HepG2 (cell line): ENCODE data around the gene ATG5. TPM values are rescaled to one million over a fixed set of nuclear protein-coding genes. Genes with fewer than 3 reads are reported as not detected.

ENCODE experiments used
- ATAC-seq: fragments of 200-7000 bp; cut with Tn5 transposase; 3 replicates; pipeline ENCODE4 v1.9.1; 2020; ENCODE audit warnings: mild to moderate bottlenecking, moderate library complexity
- BruUV-seq: library from RNA; stranded (reverse); fragments of 400-500 nt; replicated peaks from 2 replicates; lab custom pipeline; 2021; lab: Mats Ljungman, UMichigan
- CTCF ChIA-PET: fragments of 300-600 bp; formaldehyde crosslinking; extraction: SDS; loops from one replicate; lab custom pipeline; 2021; ENCODE audit warnings: low total read pairs, inconsistent platforms, low intra/inter-chr PET ratio; lab: Yijun Ruan, JAX
- POLR2A ChIA-PET: fragments of 350-600 bp; sonication (Branson Sonifier 250); formaldehyde crosslinking; loops from one replicate; lab custom pipeline; 2020; ENCODE audit warnings: antibody characterized with exemption, inconsistent platforms; lab: Yijun Ruan, JAX
- DNase-seq: peaks from one replicate; pipeline ENCODE4 v3.0.0-alpha.2; 2015; ENCODE audit warnings: low spot score
- FAIRE-seq: peaks from 3 replicates; lab custom pipeline; 2011; peaks lifted over from hg19 to GRCh38; lab: Jason Lieb, UNC
- H2AFZ ChIP-seq: one replicate; pipeline ENCODE4 v1.6.1; 2011; ENCODE audit warnings: low read length, inconsistent platforms
- H3K27ac ChIP-seq: fragments of 300-600 bp; 3 replicates; pipeline ENCODE4 v1.8.0; 2011; ENCODE audit warnings: mixed run types, mild to moderate bottlenecking, mixed read lengths, low read length, inconsistent platforms; ENCODE audit not compliant: insufficient read depth; ENCODE audit errors: extremely low read length
- H3K27me3 ChIP-seq, 2 experiments: fragments of 200-600 bp in 1 of 2; 2 replicates in 1 of 2; 3 replicates in 1 of 2; pipeline versions ENCODE4 v1.6.0 to v1.8.0; 2011; ENCODE audit warnings: low read length in 2 of 2, mild to moderate bottlenecking in 2 of 2, moderate library complexity in 2 of 2, inconsistent platforms in 1 of 2; ENCODE audit not compliant: insufficient read depth in 2 of 2, control insufficient read depth in 1 of 2
- H3K36me3 ChIP-seq, 2 experiments: fragments of 200-600 bp in 1 of 2; replicated peaks in 1 of 2; 2 replicates in 1 of 2; 3 replicates in 1 of 2; pipeline versions ENCODE4 v1.5.1 to v1.8.0; 2011; ENCODE audit warnings: low read length in 2 of 2, inconsistent platforms in 1 of 2; ENCODE audit not compliant: insufficient read depth in 2 of 2, control insufficient read depth in 1 of 2
- H3K4me1 ChIP-seq: 2 replicates; pipeline ENCODE4 v1.5.1; 2012; ENCODE audit warnings: low read length, inconsistent platforms; ENCODE audit not compliant: insufficient read depth
- H3K4me2 ChIP-seq: 2 replicates; pipeline ENCODE4 v1.6.0; 2011; ENCODE audit warnings: low read depth, low read length, inconsistent platforms
- H3K4me3 ChIP-seq, 3 experiments: fragments of 200-600 bp in 1 of 3; sonication (generic), shearing (Covaris generic) in 1 of 3; replicated peaks in 1 of 3; 2 replicates each; pipeline ENCODE4 v1.5.1; 2011 to 2016; ENCODE audit warnings: low read length in 3 of 3, inconsistent platforms in 2 of 3, low read depth in 2 of 3, mild to moderate bottlenecking in 2 of 3, control low read depth in 1 of 3, mixed read lengths in 1 of 3; ENCODE audit not compliant: insufficient read depth in 1 of 3
- H3K79me2 ChIP-seq: one replicate; pipeline ENCODE4 v1.6.1; 2011; ENCODE audit warnings: low read length, inconsistent platforms; ENCODE audit not compliant: insufficient read depth
- H3K9ac ChIP-seq: 2 replicates; pipeline ENCODE4 v1.6.0; 2011; ENCODE audit warnings: mild to moderate bottlenecking, low read depth, low read length, inconsistent platforms; ENCODE audit not compliant: insufficient read depth
- H3K9me3 ChIP-seq: 2 replicates; pipeline ENCODE4 v1.5.1; 2012; ENCODE audit warnings: mild to moderate bottlenecking, low read length
- H4K20me1 ChIP-seq: 2 replicates; pipeline ENCODE4 v1.6.0; 2011; ENCODE audit warnings: inconsistent platforms, mild to moderate bottlenecking, low read length, moderate library complexity; ENCODE audit not compliant: insufficient read depth
- EHMT2 ChIP-seq: fragments of 200-600 bp; sonication (generic); IDR thresholded peaks from 2 replicates; pipeline ENCODE4 v1.7.0; 2017; ENCODE audit warnings: antibody characterized with exemption, low read depth, low read length, borderline replicate concordance
- FOXO4 ChIP-seq: sonication (generic); formaldehyde crosslinking; conservative IDR thresholded peaks from 2 replicates; pipeline ENCODE4 v1.8.1; 2023; ENCODE audit warnings: missing genetic modification reagents
- GZF1 ChIP-seq: sonication (generic); formaldehyde crosslinking; IDR thresholded peaks from 2 replicates; pipeline ENCODE4 v1.5.1; 2020; ENCODE audit warnings: mild to moderate bottlenecking, missing genetic modification reagents
- HMG20B ChIP-seq: conservative IDR thresholded peaks from 2 replicates; pipeline ENCODE4 v1.6.1; 2016; ENCODE audit warnings: missing genetic modification reagents, missing compliant biosample characterization
- MTERF4 ChIP-seq: sonication (generic); formaldehyde crosslinking; IDR thresholded peaks from 2 replicates; pipeline ENCODE4 v1.8.0; 2023; ENCODE audit warnings: mild to moderate bottlenecking, missing genetic modification reagents
- NR3C1 ChIP-seq: sonication (generic); formaldehyde crosslinking; IDR thresholded peaks from 2 replicates; pipeline ENCODE4 v1.4.0; 2020; ENCODE audit warnings: missing genetic modification reagents
- SALL1 ChIP-seq: sonication (generic); formaldehyde crosslinking; IDR thresholded peaks from 2 replicates; pipeline ENCODE4 v1.8.0; 2022; ENCODE audit warnings: mild to moderate bottlenecking, missing genetic modification reagents
- TBP ChIP-seq: sonication (generic); formaldehyde crosslinking; IDR thresholded peaks from 2 replicates; pipeline ENCODE4 v1.5.0; 2020; ENCODE audit warnings: missing genetic modification reagents
- TBX3 ChIP-seq: fragments of 450-650 bp; IDR thresholded peaks from 2 replicates; pipeline ENCODE4 v1.6.1; 2017; ENCODE audit warnings: antibody characterized with exemption, mild to moderate bottlenecking, inconsistent platforms, borderline replicate concordance
- XBP1 ChIP-seq: sonication (generic); formaldehyde crosslinking; IDR thresholded peaks from 2 replicates; pipeline ENCODE4 v1.5.0; 2020; ENCODE audit warnings: missing genetic modification reagents
- ZBTB3 ChIP-seq: sonication (generic); formaldehyde crosslinking; IDR thresholded peaks from 2 replicates; pipeline ENCODE4 v1.4.0; 2020; ENCODE audit warnings: low read depth, mild to moderate bottlenecking, moderate library complexity, missing genetic modification reagents, borderline replicate concordance
- ZBTB4 ChIP-seq: sonication (generic); formaldehyde crosslinking; IDR thresholded peaks from 2 replicates; pipeline ENCODE4 v1.4.0; 2020; ENCODE audit warnings: missing genetic modification reagents, mild to moderate bottlenecking, borderline replicate concordance
- ZNF121 ChIP-seq: sonication (generic); formaldehyde crosslinking; IDR thresholded peaks from 2 replicates; pipeline ENCODE4 v1.5.0; 2020; ENCODE audit warnings: mild to moderate bottlenecking, missing genetic modification reagents
- ZNF256 ChIP-seq: sonication (generic); formaldehyde crosslinking; conservative IDR thresholded peaks from 2 replicates; pipeline ENCODE4 v1.4.0; 2020; ENCODE audit warnings: missing genetic modification reagents
- ZNF446 ChIP-seq: sonication (generic); formaldehyde crosslinking; IDR thresholded peaks from 2 replicates; pipeline ENCODE4 v1.5.0; 2020; ENCODE audit warnings: mild to moderate bottlenecking, missing genetic modification reagents
- ZNF652 ChIP-seq: IDR thresholded peaks from 2 replicates; pipeline ENCODE4 v1.6.1; 2016; ENCODE audit warnings: low read depth, borderline replicate concordance
- WGBS: methylation state at CpG from one replicate; pipeline ENCODE4 v1.1.6; 2017; ENCODE audit warnings: low lambda C conversion rate; 5-methylcytosine and 5-hydroxymethylcytosine counted together
- in situ Hi-C: cut with HindIII; loops from 2 replicates; pipeline ENCODE4 v1.10.0; 2017; ENCODE audit warnings: low pct_unique_long_range_greater_than_20kb; ENCODE audit not compliant: extremely low pct_ligation_motif_present
- intact Hi-C: fragments of 100-400 bp; cut with micrococcal nuclease; formaldehyde crosslinking; loops from one replicate; pipeline ENCODE4 v1.10.0; 2022; ENCODE audit not compliant: unreplicated experiment
- polyA plus RNA-seq, 8 experiments: library from polyadenylated mRNA; depleted of rRNA in 3 of 8; stranded (reverse) in 7 of 8; unstranded in 1 of 8; fragments of >200 nt; fragmentation: Illumina TruSeq in 4 of 8; extraction: Trizol in 4 of 8; gene quantifications; 2 replicates each; pipeline versions ENCODE4 v1.2.1 to v1.2.3, GENCODE V29; 2011 to 2016; ENCODE audit warnings: low read depth in 4 of 8, missing spikeins in 1 of 8, mixed read lengths in 1 of 8; ENCODE audit not compliant: insufficient read depth in 1 of 8
- total RNA-seq, 5 experiments: library from RNA; depleted of rRNA; stranded (reverse); fragments of >200 nt; fragmentation: Illumina TruSeq; extraction: Trizol; gene quantifications; 2 replicates each; pipeline ENCODE4 v1.2.3, GENCODE V29; 2016; ENCODE audit warnings: low read depth in 1 of 5
- TF ChIP-seq, protein P1 (sequence below): sonication (generic); formaldehyde crosslinking; IDR thresholded peaks from 2 replicates; pipeline ENCODE4 v1.4.0; 2020; ENCODE audit warnings: missing genetic modification reagents
- TF ChIP-seq, protein P2 (sequence below): sonication (generic); formaldehyde crosslinking; IDR thresholded peaks from 2 replicates; pipeline ENCODE4 v1.4.0; 2020; ENCODE audit warnings: missing genetic modification reagents

Gene ATG5
- total and polyA plus RNA-seq, 2 of the 13 experiments (the other 11 are each of a cell fraction or from before 2014, with no cell fraction given), result 21.3 to 48.0 TPM

- in situ Hi-C loops, result no loop called here
- Histone ChIP-seq H4K20me1 (no peaks in the 10 kb centered on the region), H3K4me1 (no peaks in the 10 kb centered on the region), H3K36me3 (no peaks in the 10 kb centered on the region), H3K9me3 (no peaks in the 10 kb centered on the region), H3K4me3 (no peak overlapping the region), H3K4me2 (no peak overlapping the region), H3K27me3 (no peaks in the 10 kb centered on the region), H2AFZ (no peak overlapping the region), H3K9ac (no peak overlapping the region), H3K79me2 (no peaks in the 10 kb centered on the region), H3K27ac (no peak overlapping the region)
- intact Hi-C loops, result no loop called here
- no peak for FAIRE-seq
- ChIA-PET POLR2A (no interaction called here), CTCF (no interaction called here)
- WGBS, result 5% methylated on average over 2 of the region's 2 CpGs
- BruUV-seq, result no TSS peak
- ATAC-seq, result no peak
- no peak for DNase-seq
- TF ChIP-seq MTERF4 (CRISPR knock-in tag) (no peak), HMG20B (CRISPR knock-in tag) (no peak), ZBTB4 (no peak), FOXO4 (CRISPR knock-in tag) (no peak), GZF1 (CRISPR knock-in tag) (no peak), EHMT2 (no peak), ZNF121 (no peak), XBP1 (CRISPR knock-in tag) (no peak), SALL1 (no peak), ZNF446 (CRISPR knock-in tag) (no peak), NR3C1 (CRISPR knock-in tag) (no peak), TBP (CRISPR knock-in tag) (no peak), ZBTB3 (CRISPR knock-in tag) (no peak), TBX3 (no peak), ZNF652 (CRISPR knock-in tag) (no peak), ZNF256 (no peak)
- TF ChIP-seq, protein P1, sequence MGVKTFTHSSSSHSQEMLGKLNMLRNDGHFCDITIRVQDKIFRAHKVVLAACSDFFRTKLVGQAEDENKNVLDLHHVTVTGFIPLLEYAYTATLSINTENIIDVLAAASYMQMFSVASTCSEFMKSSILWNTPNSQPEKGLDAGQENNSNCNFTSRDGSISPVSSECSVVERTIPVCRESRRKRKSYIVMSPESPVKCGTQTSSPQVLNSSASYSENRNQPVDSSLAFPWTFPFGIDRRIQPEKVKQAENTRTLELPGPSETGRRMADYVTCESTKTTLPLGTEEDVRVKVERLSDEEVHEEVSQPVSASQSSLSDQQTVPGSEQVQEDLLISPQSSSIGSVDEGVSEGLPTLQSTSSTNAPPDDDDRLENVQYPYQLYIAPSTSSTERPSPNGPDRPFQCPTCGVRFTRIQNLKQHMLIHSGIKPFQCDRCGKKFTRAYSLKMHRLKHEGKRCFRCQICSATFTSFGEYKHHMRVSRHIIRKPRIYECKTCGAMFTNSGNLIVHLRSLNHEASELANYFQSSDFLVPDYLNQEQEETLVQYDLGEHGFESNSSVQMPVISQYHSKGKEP, result no peak
- TF ChIP-seq, protein P2, sequence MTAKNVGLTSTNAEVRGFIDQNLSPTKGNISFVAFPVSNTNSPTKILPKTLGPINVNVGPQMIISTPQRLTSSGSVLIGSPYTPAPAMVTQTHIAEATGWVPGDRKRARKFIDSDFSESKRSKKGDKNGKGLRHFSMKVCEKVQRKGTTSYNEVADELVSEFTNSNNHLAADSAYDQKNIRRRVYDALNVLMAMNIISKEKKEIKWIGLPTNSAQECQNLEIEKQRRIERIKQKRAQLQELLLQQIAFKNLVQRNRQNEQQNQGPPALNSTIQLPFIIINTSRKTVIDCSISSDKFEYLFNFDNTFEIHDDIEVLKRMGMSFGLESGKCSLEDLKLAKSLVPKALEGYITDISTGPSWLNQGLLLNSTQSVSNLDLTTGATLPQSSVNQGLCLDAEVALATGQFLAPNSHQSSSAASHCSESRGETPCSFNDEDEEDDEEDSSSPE (CRISPR knock-in tag), result no peak
Measured at GRCh38 chr6:106369739-106370138, 44.2 kb upstream of the ATG5 start.
